Right cardiac atrium (tissue), 5 donors: ENCODE results near the gene ELFN2. TPM values are rescaled to one million over a fixed set of nuclear protein-coding genes. Genes with fewer than 3 reads are reported as not detected.

Experiments
- ATAC-seq, 2 donors: fragments of 200-7000 bp; cut with Tn5 transposase; one replicate each; pipeline versions ENCODE4 v1.8.0 to v1.9.1; 2020; ENCODE audit warnings: moderate library complexity in 2 of 2, mild to moderate bottlenecking in 1 of 2
- DNase-seq, 3 donors: peaks; one replicate each; pipeline ENCODE4 v3.0.0-alpha.2; 2020
- H3K27ac ChIP-seq: one replicate; pipeline ENCODE4 v1.5.1; 2013; ENCODE audit warnings: mild to moderate bottlenecking, low read length, control low read depth, moderate library complexity
- H3K27me3 ChIP-seq: one replicate; pipeline ENCODE4 v1.6.1; 2013; ENCODE audit not compliant: control insufficient read depth, insufficient read depth
- H3K4me1 ChIP-seq: one replicate; pipeline ENCODE4 v1.6.1; 2013; ENCODE audit warnings: low read length; ENCODE audit not compliant: control insufficient read depth, insufficient read depth
- H3K4me3 ChIP-seq: one replicate; pipeline ENCODE4 v1.5.1; 2013; ENCODE audit warnings: low read length, control low read depth
- H3K9me3 ChIP-seq: one replicate; pipeline ENCODE4 v1.6.1; 2013; ENCODE audit warnings: low read length; ENCODE audit not compliant: control insufficient read depth
- WGBS: extraction: QIAGEN DNeasy Blood & Tissue Kit; methylation state at CpG from one replicate; pipeline ENCODE4 v1.1.7; 2013; 5-methylcytosine and 5-hydroxymethylcytosine counted together
- intact Hi-C, 4 donors: fragments of 100-400 bp; cut with DNase I; formaldehyde crosslinking; loops; one replicate each; pipeline versions ENCODE4 v1.11.0 to v1.14.0; 2022 to 2023
- long read RNA-seq, 4 donors: library from polyadenylated mRNA; unstranded; transcript quantifications; one replicate each; pipeline ENCODE4 v2.0.0, GENCODE V29; 2020 to 2021
- polyA plus RNA-seq: library from polyadenylated mRNA; stranded (reverse); fragments of 200-250 nt; gene quantifications from one replicate; pipeline ENCODE4 v1.2.3, GENCODE V29; 2013
- total RNA-seq, 4 donors: library from RNA; stranded (reverse); fragmentation: NEBNext Ultra II Directional; extraction: Animal tissue kit (Norgen Biotek cat#: 25700); gene quantifications; one replicate each; pipeline ENCODE4 v1.2.1, GENCODE V29; 2021
- donor health status: healthy with polysubstance abuse.
- donor health status: DM: no; HTN: yes; CAD: no.
- donor health status: DM: no; HTN: no; CAD: no.
- donor health status: DM: no; HTN: yes; CAD: no; lungs with severe emphysema.
- donor health status: DM: yes; HTN: yes; CAD: no.

ELFN2 gene, protein sequence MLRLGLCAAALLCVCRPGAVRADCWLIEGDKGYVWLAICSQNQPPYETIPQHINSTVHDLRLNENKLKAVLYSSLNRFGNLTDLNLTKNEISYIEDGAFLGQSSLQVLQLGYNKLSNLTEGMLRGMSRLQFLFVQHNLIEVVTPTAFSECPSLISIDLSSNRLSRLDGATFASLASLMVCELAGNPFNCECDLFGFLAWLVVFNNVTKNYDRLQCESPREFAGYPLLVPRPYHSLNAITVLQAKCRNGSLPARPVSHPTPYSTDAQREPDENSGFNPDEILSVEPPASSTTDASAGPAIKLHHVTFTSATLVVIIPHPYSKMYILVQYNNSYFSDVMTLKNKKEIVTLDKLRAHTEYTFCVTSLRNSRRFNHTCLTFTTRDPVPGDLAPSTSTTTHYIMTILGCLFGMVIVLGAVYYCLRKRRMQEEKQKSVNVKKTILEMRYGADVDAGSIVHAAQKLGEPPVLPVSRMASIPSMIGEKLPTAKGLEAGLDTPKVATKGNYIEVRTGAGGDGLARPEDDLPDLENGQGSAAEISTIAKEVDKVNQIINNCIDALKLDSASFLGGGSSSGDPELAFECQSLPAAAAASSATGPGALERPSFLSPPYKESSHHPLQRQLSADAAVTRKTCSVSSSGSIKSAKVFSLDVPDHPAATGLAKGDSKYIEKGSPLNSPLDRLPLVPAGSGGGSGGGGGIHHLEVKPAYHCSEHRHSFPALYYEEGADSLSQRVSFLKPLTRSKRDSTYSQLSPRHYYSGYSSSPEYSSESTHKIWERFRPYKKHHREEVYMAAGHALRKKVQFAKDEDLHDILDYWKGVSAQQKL
- under 1 TPM in 2 of 4 donors, not detected in 2; 0.03 to 0.06 TPM for total RNA-seq
- 0.05 TPM for polyA plus RNA-seq
- long read RNA-seq, donor 1 = 0 reads
- long read RNA-seq, donor 2 = 0 reads
- long read RNA-seq, donor 3 = 0 reads
- long read RNA-seq, donor 4 = 0 reads

GRCh38 chr22:37427135-37427710 is at the start of gene ELFN2:
TSS of gene ELFN2 (minus strand) at chr22:37427479. CDS start at chr22:37375534, 51,945 bp downstream.
- H3K4me3 ChIP-seq = peak within 1 kb of the TSS; percentile 66
- whole genome bisulfite sequencing = 1% methylated on average over 70 of the region's 72 CpGs
- H3K4me1 ChIP-seq = no peaks in the 10 kb centered on the region
- peak in 1 of 2 donors; percentile 18 for ATAC-seq
- intact Hi-C loops = loop anchor here in 2 of 4 donors (2.0 to 10.0 kb wide), 2 partner anchors 108 to 112 kb away; no protein-coding TSS in a partner anchor
- H3K9me3 ChIP-seq = no peaks in the 10 kb centered on the region
- H3K27me3 ChIP-seq = no peaks in the 10 kb centered on the region
- H3K27ac ChIP-seq = no peak within 1 kb of the TSS
- DNase-seq = peak in 2 of 3 donors; percentile 75 to 77

DNA sequence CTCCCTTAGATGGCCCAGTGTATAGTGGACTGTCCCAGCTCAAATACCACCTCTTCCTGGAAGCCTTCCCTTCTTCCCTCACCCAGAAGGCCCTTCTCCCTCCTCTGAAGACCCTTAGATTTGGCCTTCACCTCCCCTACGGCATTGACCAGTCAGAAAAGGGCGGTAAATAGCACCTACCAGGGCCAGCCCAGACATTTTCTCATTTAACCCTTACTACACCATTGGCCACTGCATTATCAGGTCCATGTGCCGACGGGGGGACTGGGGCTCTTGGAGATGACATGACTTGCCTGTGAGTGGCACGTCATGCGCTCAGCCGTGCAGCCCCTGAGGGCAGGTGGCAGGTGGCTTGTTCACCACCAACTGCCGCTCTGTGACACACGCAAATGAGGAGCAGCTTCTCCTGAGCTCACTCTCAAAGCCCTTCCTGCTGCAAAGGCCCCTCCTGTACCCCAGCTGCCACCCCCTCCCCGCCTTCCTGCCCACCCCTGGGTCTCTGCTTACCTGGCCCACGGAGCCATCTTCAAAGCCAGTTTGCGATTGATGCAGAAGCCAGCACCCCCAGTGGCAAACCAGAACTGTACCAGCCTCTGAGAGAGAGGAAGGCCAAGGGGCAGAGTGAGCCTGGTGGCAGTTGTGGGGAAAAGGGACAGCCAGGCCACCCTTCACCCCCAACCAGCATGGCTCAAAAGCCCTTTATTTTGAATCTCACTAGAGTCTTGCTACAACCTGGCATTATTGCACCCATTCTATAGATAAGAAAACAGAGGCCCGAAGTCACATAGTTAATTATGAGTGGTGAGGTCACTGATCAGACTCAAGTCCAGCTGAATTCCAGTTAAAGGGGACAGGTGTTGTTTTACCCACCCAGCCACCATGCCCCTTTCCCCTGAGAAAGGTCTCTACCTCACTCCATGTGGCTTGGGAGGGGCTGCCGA is 49.4 kb upstream of the ELFN2 start:
- intact Hi-C loops = no loop called here
- 73% methylated on average over 14 of the region's 14 CpGs for WGBS
- H3K27ac ChIP-seq = no peak overlapping the region
- no peaks in the 10 kb centered on the region for H3K27me3 ChIP-seq
- H3K9me3 ChIP-seq = no peaks in the 10 kb centered on the region
- ATAC-seq (no peak), DNase-seq (no peak)
- H3K4me1 ChIP-seq = no peaks in the 10 kb centered on the region
- no peak overlapping the region for H3K4me3 ChIP-seq

DNA sequence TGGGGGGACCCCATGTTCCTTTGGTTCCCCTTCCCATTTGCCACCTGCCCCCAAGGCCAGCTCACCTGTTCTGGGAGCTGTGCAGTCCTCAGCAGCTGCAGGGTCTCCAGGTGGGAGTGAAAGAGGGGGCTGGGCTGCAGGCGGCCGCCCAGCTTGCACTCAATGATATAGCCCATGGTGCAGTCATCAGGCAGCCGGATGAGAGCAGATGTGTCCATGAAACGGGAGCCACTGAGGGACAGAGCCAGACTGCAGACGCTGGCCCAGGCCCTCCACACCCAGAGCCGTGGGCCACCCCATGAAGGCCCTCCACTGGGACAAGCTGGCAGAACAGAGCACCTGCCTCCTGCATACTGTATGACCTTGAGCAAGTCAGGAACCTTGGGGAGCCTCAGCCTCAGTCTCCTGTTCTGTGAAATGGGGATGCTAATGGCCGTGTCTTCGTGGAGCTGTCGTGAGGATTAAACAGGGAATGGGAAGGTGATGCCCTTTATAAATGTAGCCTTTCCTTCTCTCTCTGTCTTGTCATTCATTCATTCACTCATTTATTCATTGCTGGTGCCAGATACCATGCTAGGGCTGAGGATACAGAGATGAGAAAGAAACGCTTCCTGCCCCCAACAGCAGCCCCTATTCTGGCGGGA is 47.3 kb upstream of the ELFN2 start:
- no peak for ATAC-seq
- no peak overlapping the region for H3K4me3 ChIP-seq
- no peak overlapping the region for H3K27ac ChIP-seq
- WGBS = 78% methylated on average over 11 of the region's 11 CpGs
- no peaks in the 10 kb centered on the region for H3K9me3 ChIP-seq
- no peaks in the 10 kb centered on the region for H3K4me1 ChIP-seq
- DNase-seq = no peak
- intact Hi-C loops = no loop called here
- no peaks in the 10 kb centered on the region for H3K27me3 ChIP-seq

DNA sequence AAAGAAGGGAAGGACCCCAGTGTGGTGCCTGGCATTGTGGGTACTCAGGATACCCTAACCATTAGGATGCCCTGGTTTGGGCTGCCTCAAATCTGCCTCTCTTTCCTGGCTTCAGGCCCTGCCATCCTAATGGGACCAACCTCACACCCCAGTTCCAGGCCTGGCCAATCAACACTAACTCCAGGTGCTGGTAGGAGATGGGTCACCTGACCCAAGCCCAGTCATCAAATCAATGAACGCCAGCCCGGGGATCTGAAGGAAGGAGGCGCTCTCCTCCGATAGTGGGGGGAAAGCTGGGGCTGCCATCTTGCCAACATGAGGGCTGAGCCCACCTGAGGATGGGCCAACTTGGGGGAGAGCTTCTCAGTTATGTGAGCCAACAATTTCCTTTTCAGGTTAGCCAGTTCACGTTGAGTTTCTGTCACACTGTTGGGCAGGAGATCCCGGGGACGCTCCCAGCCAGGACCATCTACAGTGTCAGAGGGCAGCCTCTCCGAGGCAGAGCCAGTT is 46.2 kb upstream of the ELFN2 start:
- ATAC-seq (no peak), DNase-seq (no peak)
- 77% methylated on average over 8 of the region's 8 CpGs for WGBS
- no peaks in the 10 kb centered on the region for H3K27me3 ChIP-seq
- no peaks in the 10 kb centered on the region for H3K4me1 ChIP-seq
- no peaks in the 10 kb centered on the region for H3K9me3 ChIP-seq
- intact Hi-C loops = no loop called here
- H3K4me3 ChIP-seq = no peak overlapping the region
- H3K27ac ChIP-seq = no peak overlapping the region

DNA sequence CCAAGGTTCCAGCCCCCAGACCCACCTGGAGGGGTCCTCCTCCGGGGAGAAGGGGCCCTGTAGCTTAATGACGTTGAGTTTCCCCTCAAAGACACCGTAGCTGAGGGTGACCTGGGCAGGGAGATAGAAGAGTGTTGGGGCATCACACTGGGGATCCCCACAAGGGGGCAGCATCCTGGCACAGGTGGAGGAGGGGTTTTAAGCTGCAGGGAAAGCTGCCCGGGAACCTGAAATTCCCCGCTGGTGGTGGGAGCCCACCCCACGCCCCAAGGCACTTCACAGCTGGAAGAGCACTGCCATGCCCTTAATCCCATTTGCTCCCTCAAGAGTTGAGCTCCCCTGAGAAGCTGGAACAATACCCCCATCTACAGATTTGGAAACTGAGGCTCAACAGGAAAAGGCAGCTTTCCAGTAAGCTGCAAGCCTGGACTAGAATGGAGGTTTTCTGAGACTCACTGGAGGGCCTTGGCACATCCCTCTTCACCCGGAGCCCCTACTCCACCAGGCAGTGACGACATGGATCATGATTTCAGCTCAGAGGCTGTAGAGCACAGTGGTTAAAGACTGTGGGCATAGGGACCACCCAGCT is 45.2 kb upstream of the ELFN2 start:
- peak in 1 of 3 donors; percentile 59 for DNase-seq
- no peaks in the 10 kb centered on the region for H3K27me3 ChIP-seq

DNA sequence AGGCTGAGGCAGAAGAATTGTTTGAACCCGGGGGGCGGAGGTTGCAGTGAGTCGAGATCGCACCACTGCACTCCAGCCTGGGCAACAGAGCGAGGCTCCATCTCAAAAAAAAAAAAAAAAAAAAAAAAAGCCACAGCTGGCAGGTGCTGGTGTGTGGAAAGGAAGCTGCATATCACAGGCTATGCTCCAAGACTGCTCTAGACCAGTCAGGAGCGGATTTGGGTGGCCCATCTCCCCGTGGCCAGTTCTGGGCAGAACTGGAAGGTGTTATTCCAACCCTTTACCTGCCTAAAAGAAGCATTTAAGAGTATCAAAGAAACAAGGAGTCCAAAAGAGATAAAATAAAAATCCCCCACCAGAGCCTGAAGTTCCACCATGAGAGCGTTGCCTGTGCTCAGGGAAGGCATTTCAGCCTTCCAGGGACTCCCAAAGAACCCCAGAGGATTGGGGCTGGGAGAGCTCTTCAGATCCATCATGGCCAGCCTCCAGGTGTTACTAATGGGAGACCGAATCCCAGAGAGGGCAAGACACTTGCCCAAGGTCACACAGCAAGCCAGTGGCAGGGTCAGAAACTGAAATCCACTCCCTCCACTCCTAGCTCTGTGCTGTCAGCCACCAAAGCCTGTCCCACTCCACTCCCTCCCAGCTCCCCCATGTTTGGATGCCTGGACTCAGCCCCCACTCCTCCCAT is 44.6 kb upstream of the ELFN2 start:
- DNase-seq = no peak

More for the DNA sequence above, 45.2 kb upstream of the ELFN2 start:
- Histone ChIP-seq H3K9me3 (no peaks in the 10 kb centered on the region), H3K4me3 (no peak overlapping the region), H3K4me1 (no peaks in the 10 kb centered on the region), H3K27ac (no peak overlapping the region)
- intact Hi-C loops = no loop called here
- WGBS = 31% methylated on average over 8 of the region's 8 CpGs
- peak in 1 of 2 donors; percentile 16 for ATAC-seq

DNA sequence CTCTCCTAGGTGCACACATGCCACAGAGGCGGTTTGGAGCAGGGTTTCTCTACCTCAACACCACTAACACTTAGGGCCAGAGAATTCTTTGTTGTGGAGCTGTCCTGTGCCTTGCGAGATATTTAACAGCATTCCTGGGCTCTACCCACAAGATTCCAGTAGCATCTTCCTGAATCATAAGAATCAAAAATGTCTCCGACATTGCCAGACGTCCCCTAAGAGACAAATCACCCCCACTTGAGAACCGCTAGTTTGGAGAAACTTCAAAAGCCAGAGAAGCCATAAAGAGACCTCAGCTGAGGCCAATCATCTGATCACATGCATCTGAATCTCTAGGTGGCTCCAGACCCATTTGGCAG is 42.8 kb upstream of the ELFN2 start:
- Histone ChIP-seq H3K4me1 (no peaks in the 10 kb centered on the region), H3K9me3 (no peaks in the 10 kb centered on the region), H3K27ac (no peak overlapping the region), H3K27me3 (no peaks in the 10 kb centered on the region), H3K4me3 (no peak overlapping the region)
- DNase-seq = no peak
- intact Hi-C loops = no loop called here
- 73% methylated on average over 5 of the region's 5 CpGs for WGBS
- no peak for ATAC-seq

More for the DNA sequence above, 44.6 kb upstream of the ELFN2 start:
- intact Hi-C loops = no loop called here
- H3K4me1 ChIP-seq = no peaks in the 10 kb centered on the region
- no peak overlapping the region for H3K27ac ChIP-seq
- 81% methylated on average over 9 of the region's 9 CpGs for WGBS
- ATAC-seq = no peak
- H3K4me3 ChIP-seq = no peak overlapping the region
- no peaks in the 10 kb centered on the region for H3K27me3 ChIP-seq
- H3K9me3 ChIP-seq = no peaks in the 10 kb centered on the region

DNA sequence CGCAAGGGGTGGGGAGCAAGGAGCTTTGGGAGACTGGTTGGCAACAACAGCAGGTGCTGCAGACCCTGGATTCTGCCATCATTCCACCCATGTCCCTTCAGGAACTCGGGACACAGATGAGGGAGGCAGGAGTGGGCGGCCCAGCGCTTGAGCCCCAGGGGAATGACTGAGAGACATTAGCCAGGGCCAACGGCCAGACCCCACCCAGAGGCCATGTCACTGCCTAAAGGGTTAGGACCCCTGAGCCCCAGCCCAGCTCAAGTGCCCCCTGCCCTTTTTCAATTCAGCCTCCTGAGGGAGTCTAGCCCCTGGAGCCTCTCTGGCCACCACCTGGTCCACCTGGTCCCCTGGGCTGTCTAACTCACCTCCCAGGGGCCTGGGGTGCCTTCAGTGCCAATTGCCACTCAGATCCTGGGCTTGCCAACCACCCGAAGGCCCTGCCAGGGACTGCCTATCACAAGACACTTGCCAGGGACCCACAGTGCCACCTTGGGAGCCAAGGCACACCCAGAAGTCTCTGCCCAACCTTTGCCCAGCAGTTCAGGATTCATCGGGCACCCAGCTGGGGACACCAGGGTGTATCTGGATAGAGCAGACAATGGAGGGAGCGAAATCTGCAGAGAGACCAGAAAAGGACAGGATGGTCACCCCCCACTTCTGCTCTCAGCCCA is 42.3 kb upstream of the ELFN2 start:
- intact Hi-C loops = loop anchor here in 1 of 4 donors (10.0 kb wide), 1 partner anchor 55 kb away; no protein-coding TSS in a partner anchor
- no peak overlapping the region for H3K4me3 ChIP-seq
- no peaks in the 10 kb centered on the region for H3K27me3 ChIP-seq
- H3K9me3 ChIP-seq = no peaks in the 10 kb centered on the region
- no peaks in the 10 kb centered on the region for H3K4me1 ChIP-seq
- 72% methylated on average over 8 of the region's 8 CpGs for WGBS
- ATAC-seq = no peak
- no peak for DNase-seq
- H3K27ac ChIP-seq = no peak overlapping the region
